ENCODE measurements around the gene SMIM5. TPM values are rescaled to one million over a fixed set of nuclear protein-coding genes. Genes with fewer than 3 reads are reported as not detected.

The SMIM5 gene
- total RNA-seq, 6 experiments from 2014 or later, result 0.09 TPM; not detected in 5

GRCh38 chr17:75621489-75621888, 11.7 kb upstream of the SMIM5 start:
- H3K4me3 Mint-ChIP-seq, result no peak overlapping the region
- TF ChIP-seq CTCF (IDR thresholded peaks at IDR 0.05), result no peak
- no peaks in the 10 kb centered on the region for H3K9me3 Mint-ChIP-seq
- H3K27ac Mint-ChIP-seq, result no peak overlapping the region
- no peaks in the 10 kb centered on the region for H3K36me3 Mint-ChIP-seq (ENCODE audit: low read depth)
- DNase-seq, result no peak
- H3K4me1 Mint-ChIP-seq (ENCODE audit: low read depth), result peaks cover 10% of the 10 kb centered on the region
- peaks cover 11% of the 10 kb centered on the region for H3K27me3 Mint-ChIP-seq (ENCODE audit: insufficient read depth)

GRCh38 chr17:75622076-75622475, 11.2 kb upstream of the SMIM5 start:
- Mint-ChIP-seq H3K4me3 (no peak overlapping the region), H3K9me3 (no peaks in the 10 kb centered on the region), H3K27ac (no peak overlapping the region), H3K27me3 (ENCODE audit: insufficient read depth) (peaks cover 11% of the 10 kb centered on the region), H3K4me1 (ENCODE audit: low read depth) (peaks cover 10% of the 10 kb centered on the region), H3K36me3 (ENCODE audit: low read depth) (no peaks in the 10 kb centered on the region)
- DNase-seq, result no peak
- TF ChIP-seq CTCF (IDR thresholded peaks at IDR 0.05), result no peak

- DNase-seq, result no peak
- no peaks in the 10 kb centered on the region for H3K9me3 Mint-ChIP-seq
- H3K4me1 Mint-ChIP-seq (ENCODE audit: low read depth), result peaks cover 10% of the 10 kb centered on the region
- H3K27me3 Mint-ChIP-seq (ENCODE audit: insufficient read depth), result peaks cover 6% of the 10 kb centered on the region; the same call in 1 of the 2 replicates
- H3K4me3 Mint-ChIP-seq, result no peak overlapping the region
- no peak for TF ChIP-seq CTCF (IDR thresholded peaks at IDR 0.05)
- H3K36me3 Mint-ChIP-seq (ENCODE audit: low read depth), result no peaks in the 10 kb centered on the region
- H3K27ac Mint-ChIP-seq, result no peak overlapping the region
Measured at GRCh38 chr17:75622771-75623273, 10.4 kb upstream of the SMIM5 start.

- Mint-ChIP-seq H3K4me1 (ENCODE audit: low read depth) (peaks cover 10% of the 10 kb centered on the region), H3K9me3 (no peaks in the 10 kb centered on the region), H3K36me3 (ENCODE audit: low read depth) (no peaks in the 10 kb centered on the region), H3K4me3 (no peak overlapping the region), H3K27me3 (ENCODE audit: insufficient read depth) (peaks cover 6% of the 10 kb centered on the region; the same call in 1 of the 2 replicates), H3K27ac (no peak overlapping the region)
- no peak for TF ChIP-seq CTCF (IDR thresholded peaks at IDR 0.05)
- DNase-seq, result peak; percentile 32
Measured at GRCh38 chr17:75623386-75623785, 9.8 kb upstream of the SMIM5 start.

GRCh38 chr17:75624021-75624420, 9.2 kb upstream of the SMIM5 start:
- H3K27me3 Mint-ChIP-seq (ENCODE audit: insufficient read depth), result peaks cover 6% of the 10 kb centered on the region; the same call in 1 of the 2 replicates

More at GRCh38 chr17:75624021-75624420, 9.2 kb upstream of the SMIM5 start:
- peaks cover 10% of the 10 kb centered on the region for H3K4me1 Mint-ChIP-seq (ENCODE audit: low read depth)
- no peak for DNase-seq
- H3K9me3 Mint-ChIP-seq, result no peaks in the 10 kb centered on the region
- H3K4me3 Mint-ChIP-seq, result no peak overlapping the region
- no peak overlapping the region for H3K27ac Mint-ChIP-seq
- TF ChIP-seq CTCF (IDR thresholded peaks at IDR 0.05), result no peak
- H3K36me3 Mint-ChIP-seq (ENCODE audit: low read depth), result no peaks in the 10 kb centered on the region
